ENCODE data around the gene ALKBH7. TPM values are rescaled to one million over a fixed set of nuclear protein-coding genes. Genes with fewer than 3 reads are reported as not detected.

The ALKBH7 gene
- total RNA-seq, 1 donor from 2014 or later, result 26.6 TPM

- DNase-seq (ENCODE audit: low read depth, low spot score), result no peak
Observed at GRCh38 chr19:6364353-6364752, 8.2 kb upstream of the ALKBH7 start.

- DNase-seq (ENCODE audit: low read depth, low spot score), result peak; percentile 94
Observed at GRCh38 chr19:6373096-6373812, 660 bp downstream of the ALKBH7 start.

GRCh38 chr19:6373813-6374108, 1.2 kb downstream of the ALKBH7 start:
- DNase-seq (ENCODE audit: low read depth, low spot score), result no peak

- no peak for DNase-seq (ENCODE audit: low read depth, low spot score)
Observed at GRCh38 chr19:6374161-6374709, 1.6 kb downstream of the ALKBH7 start.

- no peak for DNase-seq (ENCODE audit: low read depth, low spot score)
Observed at GRCh38 chr19:6374711-6375410, 2.3 kb downstream of the ALKBH7 start.

GRCh38 chr19:6375411-6376010, 2.9 kb downstream of the ALKBH7 start, which contains the start of gene PSPN:
PSPN (minus strand) TSS chr19:6375933; CDS start chr19:6375849, 84 bp downstream.
- no peak for DNase-seq (ENCODE audit: low read depth, low spot score)

DNA sequence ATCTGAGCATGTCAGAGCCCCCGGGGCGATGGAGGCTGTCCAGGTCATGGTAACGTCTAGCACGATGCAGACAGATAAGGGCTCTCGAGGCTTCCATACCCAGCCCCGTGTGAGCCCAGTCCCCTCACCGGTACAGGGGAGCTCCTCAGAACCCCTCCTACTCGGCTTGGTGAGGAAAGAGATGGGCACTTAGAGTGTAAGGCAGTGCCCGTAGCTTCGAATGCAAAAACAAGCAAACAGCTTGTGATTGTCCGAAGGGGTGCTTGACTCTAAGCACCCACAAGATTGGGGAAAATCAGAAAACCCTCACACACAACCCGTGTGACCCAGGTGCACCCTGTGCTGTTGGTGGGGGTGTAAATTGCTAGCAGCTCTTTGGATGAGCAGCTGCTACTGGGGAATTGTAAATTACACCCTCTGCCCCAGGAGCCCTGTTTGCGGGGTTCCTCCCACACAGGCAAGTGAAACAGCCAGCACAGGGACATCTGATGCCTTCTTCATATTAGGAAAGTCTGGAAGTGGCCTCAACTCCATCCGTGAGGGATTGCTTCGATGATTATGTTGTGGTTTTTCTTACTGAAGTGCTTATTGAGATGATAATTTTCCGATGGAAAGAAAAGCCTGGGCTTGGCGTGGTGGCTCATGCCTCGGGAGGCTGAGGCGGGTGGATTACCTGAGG, 4.1 kb downstream of the ALKBH7 start:
- no peak for DNase-seq (ENCODE audit: low read depth, low spot score)

- no peak for DNase-seq (ENCODE audit: low read depth, low spot score)
Observed at GRCh38 chr19:6378041-6378440, 5.4 kb downstream of the ALKBH7 start.

GRCh38 chr19:6378486-6378885, 5.9 kb downstream of the ALKBH7 start:
- DNase-seq (ENCODE audit: low read depth, low spot score), result no peak

DNA sequence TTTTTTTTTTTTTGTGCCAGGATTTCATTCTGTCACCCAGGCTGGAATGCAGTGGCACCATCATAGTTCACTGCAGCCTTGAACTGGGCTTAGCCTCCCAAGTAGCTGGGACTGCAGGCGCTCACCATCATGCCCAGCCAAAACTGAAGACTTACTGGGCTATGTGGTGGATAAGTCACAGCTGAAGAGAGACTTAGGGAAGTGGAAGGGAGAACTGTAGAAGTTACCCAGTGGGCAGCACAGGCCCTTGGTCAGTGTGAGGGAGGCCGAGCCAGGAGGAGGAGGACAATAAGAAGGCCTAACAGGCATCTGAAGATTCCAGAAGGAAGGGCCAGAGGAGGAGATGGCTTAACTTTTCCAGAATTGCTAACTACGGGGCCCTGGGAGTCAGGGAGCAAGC, 7.2 kb downstream of the ALKBH7 start:
- no peak for DNase-seq (ENCODE audit: low read depth, low spot score)

DNA sequence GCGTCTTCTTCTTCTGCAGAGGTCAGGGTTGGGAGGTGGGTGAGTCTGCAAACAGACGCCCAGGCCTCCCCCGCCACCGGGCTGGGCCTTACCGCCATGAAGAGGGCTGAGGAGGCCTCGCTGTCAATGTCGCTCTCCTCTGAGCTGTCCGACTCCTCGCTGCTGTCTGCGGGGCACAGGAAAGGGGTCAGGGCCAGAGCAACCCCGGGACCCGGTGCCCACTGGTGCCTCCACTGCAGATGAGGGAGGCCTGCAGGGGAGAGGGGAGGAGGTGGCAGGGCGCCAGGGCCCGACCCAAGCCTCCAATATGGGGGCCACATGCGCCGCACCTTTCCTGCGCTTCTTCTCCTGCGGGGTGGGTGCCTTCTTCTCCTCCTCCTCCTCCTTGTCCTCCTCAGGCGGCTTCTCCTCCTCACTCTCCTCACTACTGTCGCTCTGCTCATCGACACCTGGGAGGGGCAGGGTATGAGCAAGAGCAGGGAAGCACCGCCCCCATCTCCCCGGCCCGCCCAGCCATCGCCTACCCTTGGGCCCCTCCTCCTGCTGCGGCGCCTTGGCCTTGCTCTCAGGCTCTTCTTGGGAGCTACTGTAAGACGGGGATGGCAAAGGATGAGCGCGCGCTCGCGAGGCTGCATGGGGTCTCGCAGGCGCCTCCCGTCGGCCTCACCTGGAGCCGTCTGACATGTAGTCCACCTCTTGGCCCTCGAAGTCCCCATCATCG, 8.6 kb downstream of the ALKBH7 start:
- DNase-seq (ENCODE audit: low read depth, low spot score), result no peak

- DNase-seq (ENCODE audit: low read depth, low spot score), result no peak
Observed at GRCh38 chr19:6383188-6383587, 10.6 kb downstream of the ALKBH7 start.

DNA sequence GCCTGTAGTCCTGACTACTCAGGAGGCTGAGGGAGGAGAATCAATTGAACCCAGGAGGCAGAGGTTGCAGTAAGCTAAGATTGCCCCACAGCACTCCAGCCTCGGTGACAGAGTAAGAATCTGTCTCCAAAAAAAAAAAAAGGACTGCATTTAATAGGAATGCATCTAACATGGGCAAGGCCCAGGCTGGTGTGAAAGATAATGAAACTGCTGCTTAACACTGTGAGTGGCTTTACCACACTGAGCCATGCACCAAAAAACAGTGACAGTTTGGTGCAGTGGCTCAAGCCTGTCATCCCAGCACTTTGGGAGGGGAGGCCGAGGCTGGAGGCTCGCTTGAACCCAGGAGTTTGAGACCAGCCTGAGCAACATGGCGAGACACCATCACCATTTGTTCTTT, 11.8 kb downstream of the ALKBH7 start:
- no peak for DNase-seq (ENCODE audit: low read depth, low spot score)

- DNase-seq (ENCODE audit: low read depth, low spot score), result no peak
Observed at GRCh38 chr19:6387372-6387771, 14.8 kb downstream of the ALKBH7 start.

DNA sequence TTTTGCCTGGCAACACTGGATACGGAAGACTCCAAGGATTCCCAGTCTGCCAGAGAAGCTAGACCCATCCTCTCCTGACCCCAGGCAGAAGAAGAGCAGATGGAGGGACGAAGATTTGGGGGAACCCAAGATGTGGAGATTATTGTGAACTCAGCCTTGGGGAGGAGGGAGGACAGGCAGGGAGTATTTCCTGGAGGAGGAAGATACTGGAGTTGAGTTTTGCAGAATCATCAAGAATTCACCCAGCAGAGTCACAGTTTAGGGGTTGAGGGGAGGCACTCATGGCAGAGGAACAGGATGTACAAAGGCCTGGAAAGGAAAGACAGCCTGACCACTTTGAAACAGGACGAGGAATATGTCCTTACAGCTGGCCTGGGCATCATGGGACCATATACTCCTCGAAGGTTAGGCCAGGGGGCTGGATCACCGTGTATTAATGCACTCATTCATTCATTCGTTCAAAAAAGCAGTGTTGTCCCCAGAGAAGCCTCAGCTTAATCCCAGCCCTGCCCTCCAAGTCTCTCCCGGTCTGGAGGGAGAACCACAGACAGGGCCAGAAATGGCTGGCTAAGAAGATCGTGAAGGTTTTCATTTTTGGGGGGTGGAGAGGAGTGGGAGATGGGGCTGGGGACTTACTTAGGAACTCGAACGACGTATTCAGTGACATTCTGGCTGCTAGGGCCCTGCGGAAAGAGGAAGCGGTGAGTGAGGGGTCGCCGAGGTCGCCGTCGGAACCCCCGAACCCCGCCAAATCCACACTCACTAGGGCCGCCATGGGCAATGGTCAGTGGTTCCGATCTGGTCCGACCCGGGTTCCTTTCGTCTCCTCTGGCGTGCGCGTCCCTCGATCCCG, 19.9 kb downstream of the ALKBH7 start:
- DNase-seq (ENCODE audit: low read depth, low spot score), result no peak

GRCh38 chr19:6393074-6393982, 20.7 kb downstream of the ALKBH7 start, which contains the start of gene GTF2F1:
GTF2F1 (minus strand) TSS chr19:6393164; CDS start chr19:6392995, 169 bp downstream.
- peak; percentile 67 for DNase-seq (ENCODE audit: low read depth, low spot score)

- DNase-seq (ENCODE audit: low read depth, low spot score), result no peak
Observed at GRCh38 chr19:6393983-6394412, 21.4 kb downstream of the ALKBH7 start.

DNA sequence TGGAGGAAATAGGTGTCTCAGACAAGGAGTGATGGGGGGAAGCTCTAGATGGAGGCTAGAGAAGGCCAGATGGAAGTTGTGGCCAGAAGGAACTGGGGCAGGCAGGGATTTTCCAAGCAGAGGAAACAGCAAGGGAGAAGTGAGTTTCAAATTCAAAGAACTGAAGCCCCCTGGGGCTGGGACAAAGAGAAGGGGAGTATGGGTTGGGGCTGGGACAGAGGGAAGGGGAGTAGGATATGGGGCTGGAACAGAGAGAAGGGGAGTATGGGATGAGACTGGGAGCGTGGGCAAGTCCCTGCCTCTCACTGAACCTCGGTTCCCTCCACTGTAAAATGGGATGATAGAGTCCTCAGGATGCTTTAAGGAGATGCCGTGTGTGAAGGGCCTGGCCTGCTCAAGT, 22.2 kb downstream of the ALKBH7 start:
- DNase-seq (ENCODE audit: low read depth, low spot score), result no peak

DNA sequence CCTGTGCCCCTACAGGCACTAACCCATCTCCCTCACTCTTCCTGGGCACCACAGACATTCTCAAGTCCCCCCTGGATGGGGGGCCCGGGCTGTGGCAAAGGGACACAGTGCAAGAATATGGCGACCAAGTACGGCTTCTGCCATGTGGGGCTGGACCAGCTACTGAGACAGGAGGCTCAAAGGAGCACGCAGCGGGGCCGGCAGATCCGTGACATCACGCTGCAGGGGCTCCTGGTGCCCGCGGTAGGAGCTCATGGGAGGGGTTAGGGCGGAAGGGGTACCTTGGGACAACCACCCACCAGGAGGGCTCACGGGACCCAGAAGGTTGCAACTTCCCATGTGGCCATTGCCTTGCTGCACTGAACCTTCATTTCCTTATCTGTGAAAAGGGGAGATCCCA, 23.7 kb downstream of the ALKBH7 start:
- no peak for DNase-seq (ENCODE audit: low read depth, low spot score)
